ENCODE data around the gene FAM169A.

DNA sequence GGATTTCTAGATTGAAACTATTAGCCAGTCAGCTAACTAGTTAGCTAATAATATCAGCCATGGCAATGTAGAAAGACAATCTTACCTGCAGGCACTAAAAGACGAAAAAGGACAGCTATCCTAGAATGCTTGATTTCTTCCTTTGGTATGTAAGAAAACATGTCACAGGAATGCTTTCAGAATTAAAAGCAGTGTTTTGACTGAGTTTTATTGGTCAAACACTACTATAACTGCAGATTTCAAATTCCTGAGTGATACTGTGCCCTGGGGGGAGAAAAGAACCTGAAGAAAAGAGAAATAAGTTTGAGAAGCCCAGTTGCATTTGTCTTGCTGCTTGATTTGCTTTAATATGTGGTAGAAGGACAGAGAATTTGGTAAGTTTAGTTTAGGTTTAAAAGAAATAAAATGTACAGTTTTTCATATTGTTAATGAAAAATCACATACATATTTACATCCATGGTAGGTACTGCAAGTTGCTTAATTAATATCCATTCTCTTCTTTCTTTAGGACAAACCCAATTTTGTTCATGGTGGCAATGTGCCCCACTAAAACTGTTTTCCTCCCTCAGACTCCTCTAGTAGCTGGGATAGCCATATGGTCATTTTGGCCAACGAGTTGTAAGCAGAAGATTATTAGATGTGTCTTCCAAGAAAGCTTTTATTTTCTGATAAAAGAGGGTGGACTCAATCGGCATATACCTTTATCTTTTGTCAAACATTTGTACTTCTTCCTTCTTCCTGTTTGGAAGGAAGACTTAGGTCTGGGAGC, 4.3 kb upstream of the FAM169A start:
- TF ChIP-seq POLR2A (IDR thresholded peaks at IDR 0.05; ENCODE audit: low read depth, low read length) (no peak), CBX3 (IDR thresholded peaks at IDR 0.05; ENCODE audit: borderline replicate concordance, low read depth) (no peak), KAT2A (conservative IDR thresholded peaks at IDR 0.05; ENCODE audit: control insufficient read depth, low read depth, low read length) (no peak), ZNF384 (IDR thresholded peaks at IDR 0.05; ENCODE audit: borderline replicate concordance, low read depth, low read length) (no peak), RB1 (IDR thresholded peaks at IDR 0.05; ENCODE audit: borderline replicate concordance) (no peak), TCF7 (IDR thresholded peaks at IDR 0.05; ENCODE audit: borderline replicate concordance) (no peak), CHD1 (IDR thresholded peaks at IDR 0.05; ENCODE audit: low read depth, low read length) (no peak), CREB1 (IDR thresholded peaks at IDR 0.05; ENCODE audit: low read depth) (no peak), CHD2 (IDR thresholded peaks at IDR 0.05; ENCODE audit: borderline replicate concordance, low read depth, low read length) (no peak), ZZZ3 (IDR thresholded peaks at IDR 0.05; ENCODE audit: control insufficient read depth, insufficient read length, low read depth) (no peak), JUND (IDR thresholded peaks at IDR 0.05; ENCODE audit: low read depth, low read length) (no peak)
- TF ChIP-seq, protein P1, sequence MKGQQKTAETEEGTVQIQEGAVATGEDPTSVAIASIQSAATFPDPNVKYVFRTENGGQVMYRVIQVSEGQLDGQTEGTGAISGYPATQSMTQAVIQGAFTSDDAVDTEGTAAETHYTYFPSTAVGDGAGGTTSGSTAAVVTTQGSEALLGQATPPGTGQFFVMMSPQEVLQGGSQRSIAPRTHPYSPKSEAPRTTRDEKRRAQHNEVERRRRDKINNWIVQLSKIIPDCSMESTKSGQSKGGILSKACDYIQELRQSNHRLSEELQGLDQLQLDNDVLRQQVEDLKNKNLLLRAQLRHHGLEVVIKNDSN (IDR thresholded peaks at IDR 0.05; ENCODE audit: borderline replicate concordance, extremely low read length, insufficient read depth, low read depth, low read length): no peak
- TF ChIP-seq, protein P2, sequence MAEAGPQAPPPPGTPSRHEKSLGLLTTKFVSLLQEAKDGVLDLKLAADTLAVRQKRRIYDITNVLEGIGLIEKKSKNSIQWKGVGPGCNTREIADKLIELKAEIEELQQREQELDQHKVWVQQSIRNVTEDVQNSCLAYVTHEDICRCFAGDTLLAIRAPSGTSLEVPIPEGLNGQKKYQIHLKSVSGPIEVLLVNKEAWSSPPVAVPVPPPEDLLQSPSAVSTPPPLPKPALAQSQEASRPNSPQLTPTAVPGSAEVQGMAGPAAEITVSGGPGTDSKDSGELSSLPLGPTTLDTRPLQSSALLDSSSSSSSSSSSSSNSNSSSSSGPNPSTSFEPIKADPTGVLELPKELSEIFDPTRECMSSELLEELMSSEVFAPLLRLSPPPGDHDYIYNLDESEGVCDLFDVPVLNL (IDR thresholded peaks at IDR 0.05; ENCODE audit: low read depth, low read length): no peak
- TF ChIP-seq, protein P3, sequence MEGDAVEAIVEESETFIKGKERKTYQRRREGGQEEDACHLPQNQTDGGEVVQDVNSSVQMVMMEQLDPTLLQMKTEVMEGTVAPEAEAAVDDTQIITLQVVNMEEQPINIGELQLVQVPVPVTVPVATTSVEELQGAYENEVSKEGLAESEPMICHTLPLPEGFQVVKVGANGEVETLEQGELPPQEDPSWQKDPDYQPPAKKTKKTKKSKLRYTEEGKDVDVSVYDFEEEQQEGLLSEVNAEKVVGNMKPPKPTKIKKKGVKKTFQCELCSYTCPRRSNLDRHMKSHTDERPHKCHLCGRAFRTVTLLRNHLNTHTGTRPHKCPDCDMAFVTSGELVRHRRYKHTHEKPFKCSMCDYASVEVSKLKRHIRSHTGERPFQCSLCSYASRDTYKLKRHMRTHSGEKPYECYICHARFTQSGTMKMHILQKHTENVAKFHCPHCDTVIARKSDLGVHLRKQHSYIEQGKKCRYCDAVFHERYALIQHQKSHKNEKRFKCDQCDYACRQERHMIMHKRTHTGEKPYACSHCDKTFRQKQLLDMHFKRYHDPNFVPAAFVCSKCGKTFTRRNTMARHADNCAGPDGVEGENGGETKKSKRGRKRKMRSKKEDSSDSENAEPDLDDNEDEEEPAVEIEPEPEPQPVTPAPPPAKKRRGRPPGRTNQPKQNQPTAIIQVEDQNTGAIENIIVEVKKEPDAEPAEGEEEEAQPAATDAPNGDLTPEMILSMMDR (IDR thresholded peaks at IDR 0.05 in 2 of 3, conservative IDR thresholded peaks at IDR 0.05 in 1 of 3; ENCODE audit: control insufficient read depth in 2 of 3, extremely low read depth in 1 of 3, insufficient read depth in 1 of 3, low read depth in 3 of 3, low read length in 3 of 3): no peak
